ENCODE results near the gene KCNE5.
"Not testable (repeated sequence)": the region's sequence is repeated elsewhere in the genome, so short reads cannot be mapped to it uniquely, and the experiment has no call there.

The KCNE5 gene

DNA sequence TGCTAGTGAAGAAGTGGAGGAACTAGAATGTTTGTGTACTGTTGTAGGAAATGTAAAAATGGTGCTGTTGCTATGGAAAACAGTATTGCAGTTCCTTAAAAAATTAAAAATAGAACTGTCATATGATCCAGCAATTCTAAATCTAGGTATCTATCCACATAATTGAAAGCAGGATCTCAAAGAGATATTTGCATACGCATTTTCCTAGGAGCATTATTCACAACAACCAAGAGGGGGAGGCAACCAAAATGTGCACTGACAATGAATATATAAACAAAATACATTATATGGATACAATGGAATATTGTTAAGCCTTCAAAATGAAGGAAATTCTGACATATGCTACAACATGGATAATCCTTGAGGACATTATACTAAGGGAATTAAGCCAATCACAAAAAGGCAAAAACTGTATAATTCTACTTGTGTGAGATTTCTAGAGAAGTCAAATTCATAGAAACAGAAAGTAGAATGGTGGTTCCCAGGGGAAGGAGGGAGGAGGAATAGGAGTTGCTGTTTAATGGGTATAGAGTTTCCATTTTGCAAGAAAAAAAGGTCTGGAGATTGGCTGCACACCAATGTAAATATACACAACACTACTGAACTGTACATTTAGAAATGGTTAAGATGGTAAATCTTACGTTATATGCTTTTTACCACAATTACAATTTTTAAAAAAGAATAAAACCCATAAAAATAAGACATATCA, 35.6 kb upstream of the KCNE5 start:
- DNase-seq (ENCODE audit: low read depth in 1 of 2, low spot score in 1 of 2): no peak
- no peaks in the 10 kb centered on the region for H3K27me3 ChIP-seq (ENCODE audit: insufficient read depth, poor library complexity, severe bottlenecking)
- H3K27ac ChIP-seq (replicated peaks): no peak overlapping the region
- TF ChIP-seq POLR2AphosphoS5 (IDR thresholded peaks at IDR 0.05; ENCODE audit: low read depth) (no peak), SPI1 (IDR thresholded peaks at IDR 0.05; ENCODE audit: borderline replicate concordance, low read depth) (no peak), GABPA (IDR thresholded peaks at IDR 0.05; ENCODE audit: low read depth) (no peak)
- TF ChIP-seq, protein P1, sequence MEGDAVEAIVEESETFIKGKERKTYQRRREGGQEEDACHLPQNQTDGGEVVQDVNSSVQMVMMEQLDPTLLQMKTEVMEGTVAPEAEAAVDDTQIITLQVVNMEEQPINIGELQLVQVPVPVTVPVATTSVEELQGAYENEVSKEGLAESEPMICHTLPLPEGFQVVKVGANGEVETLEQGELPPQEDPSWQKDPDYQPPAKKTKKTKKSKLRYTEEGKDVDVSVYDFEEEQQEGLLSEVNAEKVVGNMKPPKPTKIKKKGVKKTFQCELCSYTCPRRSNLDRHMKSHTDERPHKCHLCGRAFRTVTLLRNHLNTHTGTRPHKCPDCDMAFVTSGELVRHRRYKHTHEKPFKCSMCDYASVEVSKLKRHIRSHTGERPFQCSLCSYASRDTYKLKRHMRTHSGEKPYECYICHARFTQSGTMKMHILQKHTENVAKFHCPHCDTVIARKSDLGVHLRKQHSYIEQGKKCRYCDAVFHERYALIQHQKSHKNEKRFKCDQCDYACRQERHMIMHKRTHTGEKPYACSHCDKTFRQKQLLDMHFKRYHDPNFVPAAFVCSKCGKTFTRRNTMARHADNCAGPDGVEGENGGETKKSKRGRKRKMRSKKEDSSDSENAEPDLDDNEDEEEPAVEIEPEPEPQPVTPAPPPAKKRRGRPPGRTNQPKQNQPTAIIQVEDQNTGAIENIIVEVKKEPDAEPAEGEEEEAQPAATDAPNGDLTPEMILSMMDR (IDR thresholded peaks at IDR 0.05; ENCODE audit: insufficient read depth, low read length): no peak
- TF ChIP-seq, protein P2, sequence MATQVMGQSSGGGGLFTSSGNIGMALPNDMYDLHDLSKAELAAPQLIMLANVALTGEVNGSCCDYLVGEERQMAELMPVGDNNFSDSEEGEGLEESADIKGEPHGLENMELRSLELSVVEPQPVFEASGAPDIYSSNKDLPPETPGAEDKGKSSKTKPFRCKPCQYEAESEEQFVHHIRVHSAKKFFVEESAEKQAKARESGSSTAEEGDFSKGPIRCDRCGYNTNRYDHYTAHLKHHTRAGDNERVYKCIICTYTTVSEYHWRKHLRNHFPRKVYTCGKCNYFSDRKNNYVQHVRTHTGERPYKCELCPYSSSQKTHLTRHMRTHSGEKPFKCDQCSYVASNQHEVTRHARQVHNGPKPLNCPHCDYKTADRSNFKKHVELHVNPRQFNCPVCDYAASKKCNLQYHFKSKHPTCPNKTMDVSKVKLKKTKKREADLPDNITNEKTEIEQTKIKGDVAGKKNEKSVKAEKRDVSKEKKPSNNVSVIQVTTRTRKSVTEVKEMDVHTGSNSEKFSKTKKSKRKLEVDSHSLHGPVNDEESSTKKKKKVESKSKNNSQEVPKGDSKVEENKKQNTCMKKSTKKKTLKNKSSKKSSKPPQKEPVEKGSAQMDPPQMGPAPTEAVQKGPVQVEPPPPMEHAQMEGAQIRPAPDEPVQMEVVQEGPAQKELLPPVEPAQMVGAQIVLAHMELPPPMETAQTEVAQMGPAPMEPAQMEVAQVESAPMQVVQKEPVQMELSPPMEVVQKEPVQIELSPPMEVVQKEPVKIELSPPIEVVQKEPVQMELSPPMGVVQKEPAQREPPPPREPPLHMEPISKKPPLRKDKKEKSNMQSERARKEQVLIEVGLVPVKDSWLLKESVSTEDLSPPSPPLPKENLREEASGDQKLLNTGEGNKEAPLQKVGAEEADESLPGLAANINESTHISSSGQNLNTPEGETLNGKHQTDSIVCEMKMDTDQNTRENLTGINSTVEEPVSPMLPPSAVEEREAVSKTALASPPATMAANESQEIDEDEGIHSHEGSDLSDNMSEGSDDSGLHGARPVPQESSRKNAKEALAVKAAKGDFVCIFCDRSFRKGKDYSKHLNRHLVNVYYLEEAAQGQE (IDR thresholded peaks at IDR 0.05; ENCODE audit: insufficient replicate concordance, low read depth): no peak
- no peak overlapping the region for H3K4me3 ChIP-seq (replicated peaks; ENCODE audit: insufficient read depth, low read length)

DNA sequence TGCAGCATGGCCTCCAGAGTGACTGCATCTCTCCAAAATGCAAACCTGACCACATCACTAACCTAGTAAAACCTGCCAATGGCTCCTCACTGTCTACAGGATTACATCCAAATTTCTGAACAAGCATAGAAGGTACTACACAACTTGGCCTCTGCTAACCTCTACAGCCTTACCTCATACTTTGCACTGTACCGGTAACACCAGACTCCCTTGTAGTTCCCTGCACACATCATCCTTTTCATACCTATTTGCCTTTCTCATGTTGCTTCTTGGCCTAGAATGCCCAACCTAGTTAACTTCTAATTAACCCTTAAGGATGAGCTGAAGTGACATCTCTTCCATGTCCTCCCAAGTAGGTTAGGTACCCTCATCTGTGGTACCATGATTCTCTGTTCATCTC, 33.4 kb upstream of the KCNE5 start:
- Histone ChIP-seq H3K4me3 (replicated peaks; ENCODE audit: insufficient read depth, low read length) (no peak overlapping the region), H3K27ac (replicated peaks) (no peak overlapping the region), H3K27me3 (ENCODE audit: insufficient read depth, poor library complexity, severe bottlenecking) (no peaks in the 10 kb centered on the region)
- no peak for TF ChIP-seq SPI1 (IDR thresholded peaks at IDR 0.05; ENCODE audit: borderline replicate concordance, low read depth)
- TF ChIP-seq, protein P2 (IDR thresholded peaks at IDR 0.05; ENCODE audit: insufficient replicate concordance, low read depth): no peak
- TF ChIP-seq, protein P1 (IDR thresholded peaks at IDR 0.05; ENCODE audit: insufficient read depth, low read length): no peak
- no peak for TF ChIP-seq POLR2AphosphoS5 (IDR thresholded peaks at IDR 0.05; ENCODE audit: low read depth)
- TF ChIP-seq GABPA (IDR thresholded peaks at IDR 0.05; ENCODE audit: low read depth): no peak
- no peak for DNase-seq (ENCODE audit: low read depth in 1 of 2, low spot score in 1 of 2)

DNA sequence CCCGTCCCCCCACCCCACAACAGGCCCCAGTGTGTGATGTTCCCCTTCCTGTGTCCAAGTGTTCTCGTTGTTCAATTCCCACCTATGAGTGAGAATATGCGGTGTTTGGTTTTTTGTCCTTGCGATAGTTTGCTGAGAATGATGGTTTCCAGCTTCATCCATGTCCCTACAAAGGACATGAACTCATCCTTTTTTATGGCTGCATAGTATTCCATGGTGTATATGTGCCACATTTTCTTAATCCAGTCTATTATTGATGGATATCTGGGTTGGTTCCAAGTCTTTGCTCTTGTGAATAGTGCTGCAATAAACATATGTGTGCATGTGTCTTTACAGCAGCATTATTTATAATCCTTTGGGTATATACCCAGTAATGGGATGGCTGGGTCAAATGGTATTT, 32.4 kb upstream of the KCNE5 start:
- H3K4me3 ChIP-seq (replicated peaks; ENCODE audit: insufficient read depth, low read length); DNase-seq (ENCODE audit: low read depth in 1 of 2, low spot score in 1 of 2); H3K27me3 ChIP-seq (ENCODE audit: insufficient read depth, poor library complexity, severe bottlenecking); H3K27ac ChIP-seq (replicated peaks): not testable (repeated sequence)

DNA sequence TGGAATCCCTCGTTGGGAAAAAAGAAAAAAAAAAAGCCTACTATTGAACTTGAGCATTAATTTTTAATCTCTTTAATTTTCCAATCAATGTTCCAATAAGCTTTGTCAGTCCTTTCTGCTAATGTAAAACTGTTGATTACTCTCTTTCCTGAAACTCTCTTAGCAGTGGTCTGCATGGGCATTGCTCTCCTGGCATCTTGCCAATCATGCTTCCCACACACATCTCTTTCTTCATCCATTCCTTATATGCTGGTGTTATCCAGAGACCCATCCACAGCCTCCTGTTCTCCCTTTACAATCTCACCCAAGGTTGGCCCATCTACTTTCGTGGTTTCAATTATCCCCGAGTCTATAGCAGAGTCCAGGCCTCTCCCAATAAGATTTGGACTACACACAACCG, 31.8 kb upstream of the KCNE5 start:
- Histone ChIP-seq H3K27ac (replicated peaks) (no peak overlapping the region), H3K4me3 (replicated peaks; ENCODE audit: insufficient read depth, low read length) (no peak overlapping the region), H3K27me3 (ENCODE audit: insufficient read depth, poor library complexity, severe bottlenecking) (no peaks in the 10 kb centered on the region)
- DNase-seq (ENCODE audit: low read depth in 1 of 2, low spot score in 1 of 2): no peak
- no peak for TF ChIP-seq SPI1 (IDR thresholded peaks at IDR 0.05; ENCODE audit: borderline replicate concordance, low read depth)
- TF ChIP-seq, protein P1 (IDR thresholded peaks at IDR 0.05; ENCODE audit: insufficient read depth, low read length): no peak
- no peak for TF ChIP-seq GABPA (IDR thresholded peaks at IDR 0.05; ENCODE audit: low read depth)
- TF ChIP-seq, protein P2 (IDR thresholded peaks at IDR 0.05; ENCODE audit: insufficient replicate concordance, low read depth): no peak
- no peak for TF ChIP-seq POLR2AphosphoS5 (IDR thresholded peaks at IDR 0.05; ENCODE audit: low read depth)

All from HL-60 (cell line).